K562 (cell line): ENCODE data around the gene PSMB8. TPM values are rescaled to one million over a fixed set of nuclear protein-coding genes. Genes with fewer than 3 reads are reported as not detected.

ENCODE experiments used
- ATAC-seq: fragments of 200-7000 bp; cut with Tn5 transposase; 3 replicates; pipeline ENCODE4 v1.9.1; 2020; ENCODE audit warnings: moderate library complexity
- BruUV-seq: library from RNA; stranded (reverse); fragments of 400-500 nt; replicated peaks from 2 replicates; lab custom pipeline; 2021; lab: Mats Ljungman, UMichigan
- CTCF ChIA-PET: fragments of 300-600 bp; formaldehyde crosslinking; extraction: SDS; loops from one replicate; lab custom pipeline; 2021; ENCODE audit warnings: low intra/inter-chr PET ratio; lab: Yijun Ruan, JAX
- POLR2A ChIA-PET: fragments of 300-600, 350-650 bp; sonication (Branson Sonifier 250); formaldehyde crosslinking; extraction: SDS; loops from one replicate; lab custom pipeline; 2021; ENCODE audit warnings: antibody characterized with exemption, inconsistent platforms; lab: Yijun Ruan, JAX
- DNase-seq, 4 experiments: peaks; one replicate each; pipeline versions ENCODE4 v3.0.0 to v3.0.0-alpha.2; 2011 to 2018; ENCODE audit warnings: low spot score in 3 of 4, mixed read lengths in 3 of 4; ENCODE audit errors: extremely low read depth in 1 of 4
- FAIRE-seq: peaks from 2 replicates; lab custom pipeline; 2011; peaks lifted over from hg19 to GRCh38; lab: Jason Lieb, UNC
- H2AFZ ChIP-seq: 2 replicates; pipeline ENCODE4 v1.6.0; 2011; ENCODE audit warnings: low read depth, low read length, control low read depth, inconsistent platforms
- H3K27ac ChIP-seq: fragments of 200-600 bp; 3 replicates; pipeline ENCODE4 v1.8.0; 2011; ENCODE audit warnings: low read depth, mild to moderate bottlenecking, control low read depth, inconsistent platforms, low read length, moderate library complexity, mixed read lengths; ENCODE audit errors: extremely low read depth
- H3K27me3 ChIP-seq, 2 experiments: fragments of 300-600 bp in 1 of 2; 2 replicates in 1 of 2; 3 replicates in 1 of 2; pipeline versions ENCODE4 v1.6.0 to v1.8.0; 2011; ENCODE audit warnings: inconsistent platforms in 2 of 2, low read length in 2 of 2, mild to moderate bottlenecking in 1 of 2, mixed read lengths in 1 of 2, moderate library complexity in 1 of 2; ENCODE audit not compliant: control insufficient read depth in 2 of 2, insufficient read depth in 2 of 2
- H3K36me3 ChIP-seq: fragments of 300-600 bp; 3 replicates; pipeline ENCODE4 v1.8.0; 2011; ENCODE audit warnings: mild to moderate bottlenecking, low read length, inconsistent platforms; ENCODE audit not compliant: control insufficient read depth, insufficient read depth
- H3K4me1 ChIP-seq, 2 experiments: fragments of 200-600 bp in 1 of 2; replicated peaks in 1 of 2; 2 replicates in 1 of 2; 3 replicates in 1 of 2; pipeline versions ENCODE4 v1.5.1 to v1.8.0; 2011; ENCODE audit warnings: inconsistent platforms in 2 of 2, low read length in 2 of 2, mild to moderate bottlenecking in 1 of 2, mixed read lengths in 1 of 2, moderate library complexity in 1 of 2; ENCODE audit not compliant: control insufficient read depth in 2 of 2, insufficient read depth in 2 of 2
- H3K4me2 ChIP-seq: 2 replicates; pipeline ENCODE4 v1.6.1; 2011; ENCODE audit warnings: low read length, control low read depth, inconsistent platforms, mixed read lengths; ENCODE audit not compliant: insufficient read depth
- H3K4me3 ChIP-seq: fragments of 200-600 bp; sonication (generic), shearing (Covaris generic); 2 replicates; pipeline ENCODE4 v1.5.1; 2016; ENCODE audit warnings: control low read depth, inconsistent platforms
- H3K79me2 ChIP-seq: fragments of 200-600 bp; 3 replicates; pipeline ENCODE4 v1.8.0; 2011; ENCODE audit warnings: low read length, inconsistent platforms; ENCODE audit not compliant: control insufficient read depth, insufficient read depth
- H3K9ac ChIP-seq, 2 experiments: 2 replicates each; pipeline versions ENCODE4 v1.6.0 to v1.6.1; 2011; ENCODE audit warnings: low read depth in 2 of 2, low read length in 2 of 2, control low read depth in 1 of 2, inconsistent platforms in 1 of 2, mild to moderate bottlenecking in 1 of 2, mixed read lengths in 1 of 2; ENCODE audit not compliant: insufficient read depth in 1 of 2
- H3K9me1 ChIP-seq: one replicate; pipeline ENCODE4 v1.6.0; 2011; ENCODE audit warnings: inconsistent platforms, mild to moderate bottlenecking, low read length, moderate library complexity; ENCODE audit not compliant: control insufficient read depth, insufficient read depth
- H3K9me3 ChIP-seq: replicated peaks from 2 replicates; pipeline ENCODE4 v1.5.1; 2011; ENCODE audit warnings: low read depth, low read length, inconsistent platforms; ENCODE audit not compliant: control insufficient read depth, insufficient read depth
- H4K20me1 ChIP-seq: replicated peaks from 2 replicates; pipeline ENCODE4 v1.6.1; 2011; ENCODE audit warnings: low read length, inconsistent platforms, mixed read lengths; ENCODE audit not compliant: control insufficient read depth, insufficient read depth
- ATF2 ChIP-seq: sonication (generic); formaldehyde crosslinking; IDR thresholded peaks from 2 replicates; pipeline ENCODE4 v1.8.1; 2022; ENCODE audit warnings: missing genetic modification reagents
- COPS2 ChIP-seq: fragments of 450-650 bp; conservative IDR thresholded peaks from 2 replicates; pipeline ENCODE4 v1.6.1; 2016; ENCODE audit warnings: mild to moderate bottlenecking, moderate library complexity
- DDX20 ChIP-seq: fragments of 450-650 bp; IDR thresholded peaks from 2 replicates; pipeline ENCODE4 v1.6.1; 2016; ENCODE audit warnings: missing genetic modification characterization, low read depth, mild to moderate bottlenecking, missing compliant biosample characterization, moderate library complexity
- ID3 ChIP-seq, 2 experiments: fragments of 250-450 bp in 1 of 2; fragments of 450-650 bp in 1 of 2; sonication (Bioruptor Pico) in 1 of 2; IDR thresholded peaks; 2 replicates each; pipeline versions ENCODE4 v1.6.1 to v1.8.0; 2016 to 2021; ENCODE audit warnings: mild to moderate bottlenecking in 2 of 2, moderate library complexity in 2 of 2, missing compliant biosample characterization in 1 of 2, missing genetic modification characterization in 1 of 2
- THRAP3 ChIP-seq: fragments of 450-650 bp; IDR thresholded peaks from 2 replicates; pipeline ENCODE4 v1.6.1; 2016; ENCODE audit warnings: mild to moderate bottlenecking, inconsistent platforms, borderline replicate concordance
- YBX1 ChIP-seq: fragments of 450-650 bp; IDR thresholded peaks from 2 replicates; pipeline ENCODE4 v1.7.1; 2016; ENCODE audit warnings: mild to moderate bottlenecking
- ZFP1 ChIP-seq: fragments of 450-650 bp; formaldehyde crosslinking; IDR thresholded peaks from 2 replicates; pipeline ENCODE4 v1.4.0; 2020; ENCODE audit warnings: mild to moderate bottlenecking, mixed read lengths
- WGBS: fragments of 100-300 bp; shearing (Covaris generic); methylation state at CpG from one replicate; pipeline ENCODE4 v1.1.6; 2016; ENCODE audit warnings: low coverage, mixed read lengths; ENCODE audit not compliant: insufficient coverage; ENCODE audit errors: missing lambda C conversion rate; 5-methylcytosine and 5-hydroxymethylcytosine counted together
- in situ Hi-C: fragments of 300-500 bp; cut with MboI; formaldehyde crosslinking; loops from 4 replicates; pipeline ENCODE4 v1.15.0; 2018; ENCODE audit warnings: inconsistent platforms, mixed read lengths
- intact Hi-C: fragments of 100-400 bp; cut with micrococcal nuclease; formaldehyde crosslinking; loops from 2 replicates; pipeline ENCODE4 v1.14.2; 2022
- polyA plus RNA-seq, 8 experiments: library from polyadenylated mRNA; depleted of rRNA in 4 of 8; stranded (reverse) in 5 of 8; unstranded in 3 of 8; fragments of >200 nt; fragmentation: Nextera tagmentation in 2 of 8; fragmentation: Illumina TruSeq in 1 of 8; extraction: Ambion mirVana in 2 of 8; extraction: Trizol in 1 of 8; gene quantifications; 2 replicates each; pipeline versions ENCODE4 v1.2.1 to v1.2.3, GENCODE V29; 2011 to 2014; ENCODE audit warnings: inconsistent platforms in 1 of 8, missing spikeins in 1 of 8
- total RNA-seq, 7 experiments: library from RNA; depleted of rRNA in 6 of 7; stranded (reverse); fragments of >200 nt in 6 of 7; fragmentation: Illumina TruSeq in 2 of 7; extraction: Trizol in 2 of 7; gene quantifications; 2 replicates each; pipeline versions ENCODE4 v1.2.1 to v1.2.3, GENCODE V29; 2011 to 2021; ENCODE audit warnings: low replicate concordance in 1 of 7

PSMB8 gene
- total and polyA plus RNA-seq, 9 of the 15 experiments (the other 6 are each of a cell fraction or from before 2014, with no cell fraction given): 0.71 to 4.0 (median 2.4) TPM

- TF ChIP-seq DDX20 (tag): no peak
- TF ChIP-seq ID3 (CRISPR knock-in tag; IDR thresholded peaks at IDR 0.05): no peak
- no peak for TF ChIP-seq ID3 (tag; IDR thresholded peaks at IDR 0.05)
- TF ChIP-seq ZFP1 (CRISPR knock-in tag): no peak
These were observed 25.0 kb downstream of the PSMB8 start (continued) for GRCh38 chr6:32818867-32819266.

- no peaks in the 10 kb centered on the region for H3K79me2 ChIP-seq
- no peak within 1 kb of the TSS for H3K9ac ChIP-seq
- H3K9me3 ChIP-seq: no peaks in the 10 kb centered on the region
- ATAC-seq (peak; percentile 64), DNase-seq (no peak), FAIRE-seq (no peak)
- no peaks in the 10 kb centered on the region for H4K20me1 ChIP-seq
- ChIA-PET POLR2A (no interaction called here), CTCF (no interaction called here)
- H3K4me1 ChIP-seq: no peaks in the 10 kb centered on the region; a peak in 1 of 5 replicates
- in situ Hi-C loops (no loop called here), intact Hi-C loops (no loop called here)
- peaks cover 3 to 13% of the 10 kb centered on the region in 2 experiments; a peak in 4 of 5 replicates for H3K27me3 ChIP-seq
- no peak within 1 kb of the TSS for H3K4me3 ChIP-seq
- no peaks in the 10 kb centered on the region for H3K36me3 ChIP-seq
- H3K9me1 ChIP-seq: peaks cover 3% of the 10 kb centered on the region
- WGBS: 16% methylated on average over 3 of the region's 3 CpGs
- no peak within 1 kb of the TSS for H2AFZ ChIP-seq
- BruUV-seq: no TSS peak
- no peak within 1 kb of the TSS for H3K4me2 ChIP-seq
- H3K27ac ChIP-seq: no peak within 1 kb of the TSS
- TF ChIP-seq YBX1: no peak
- TF ChIP-seq ATF2 (CRISPR knock-in tag): no peak
- no peak for TF ChIP-seq THRAP3
- no peak for TF ChIP-seq COPS2
These were observed 27.1 kb downstream of the PSMB8 start, which contains the start of gene HLA-DOB for GRCh38 chr6:32816746-32817204. Gene HLA-DOB, minus strand, starts transcription at chr6:32817002. Its CDS starts 51 bp downstream, at chr6:32816951.
